HepG2 (cell line): ENCODE results near the gene DLG2. TPM values are rescaled to one million over a fixed set of nuclear protein-coding genes. Genes with fewer than 3 reads are reported as not detected.

ENCODE experiments used
- ATAC-seq: fragments of 200-7000 bp; cut with Tn5 transposase; 3 replicates; pipeline ENCODE4 v1.9.1; 2020; ENCODE audit warnings: mild to moderate bottlenecking, moderate library complexity
- BruUV-seq: library from RNA; stranded (reverse); fragments of 400-500 nt; replicated peaks from 2 replicates; lab custom pipeline; 2021; lab: Mats Ljungman, UMichigan
- CTCF ChIA-PET: fragments of 300-600 bp; formaldehyde crosslinking; extraction: SDS; loops from one replicate; lab custom pipeline; 2021; ENCODE audit warnings: low total read pairs, inconsistent platforms, low intra/inter-chr PET ratio; lab: Yijun Ruan, JAX
- POLR2A ChIA-PET: fragments of 350-600 bp; sonication (Branson Sonifier 250); formaldehyde crosslinking; loops from one replicate; lab custom pipeline; 2020; ENCODE audit warnings: antibody characterized with exemption, inconsistent platforms; lab: Yijun Ruan, JAX
- DNase-seq: peaks from one replicate; pipeline ENCODE4 v3.0.0-alpha.2; 2015; ENCODE audit warnings: low spot score
- FAIRE-seq: peaks from 3 replicates; lab custom pipeline; 2011; peaks lifted over from hg19 to GRCh38; lab: Jason Lieb, UNC
- H2AFZ ChIP-seq: one replicate; pipeline ENCODE4 v1.6.1; 2011; ENCODE audit warnings: low read length, inconsistent platforms
- H3K27ac ChIP-seq: fragments of 300-600 bp; 3 replicates; pipeline ENCODE4 v1.8.0; 2011; ENCODE audit warnings: mixed run types, mild to moderate bottlenecking, mixed read lengths, low read length, inconsistent platforms; ENCODE audit not compliant: insufficient read depth; ENCODE audit errors: extremely low read length
- H3K27me3 ChIP-seq, 2 experiments: fragments of 200-600 bp in 1 of 2; 2 replicates in 1 of 2; 3 replicates in 1 of 2; pipeline versions ENCODE4 v1.6.0 to v1.8.0; 2011; ENCODE audit warnings: low read length in 2 of 2, mild to moderate bottlenecking in 2 of 2, moderate library complexity in 2 of 2, inconsistent platforms in 1 of 2; ENCODE audit not compliant: insufficient read depth in 2 of 2, control insufficient read depth in 1 of 2
- H3K36me3 ChIP-seq, 2 experiments: fragments of 200-600 bp in 1 of 2; replicated peaks in 1 of 2; 2 replicates in 1 of 2; 3 replicates in 1 of 2; pipeline versions ENCODE4 v1.5.1 to v1.8.0; 2011; ENCODE audit warnings: low read length in 2 of 2, inconsistent platforms in 1 of 2; ENCODE audit not compliant: insufficient read depth in 2 of 2, control insufficient read depth in 1 of 2
- H3K4me1 ChIP-seq: 2 replicates; pipeline ENCODE4 v1.5.1; 2012; ENCODE audit warnings: low read length, inconsistent platforms; ENCODE audit not compliant: insufficient read depth
- H3K4me2 ChIP-seq: 2 replicates; pipeline ENCODE4 v1.6.0; 2011; ENCODE audit warnings: low read depth, low read length, inconsistent platforms
- H3K4me3 ChIP-seq, 3 experiments: fragments of 200-600 bp in 1 of 3; sonication (generic), shearing (Covaris generic) in 1 of 3; replicated peaks in 1 of 3; 2 replicates each; pipeline ENCODE4 v1.5.1; 2011 to 2016; ENCODE audit warnings: low read length in 3 of 3, inconsistent platforms in 2 of 3, low read depth in 2 of 3, mild to moderate bottlenecking in 2 of 3, control low read depth in 1 of 3, mixed read lengths in 1 of 3; ENCODE audit not compliant: insufficient read depth in 1 of 3
- H3K79me2 ChIP-seq: one replicate; pipeline ENCODE4 v1.6.1; 2011; ENCODE audit warnings: low read length, inconsistent platforms; ENCODE audit not compliant: insufficient read depth
- H3K9ac ChIP-seq: 2 replicates; pipeline ENCODE4 v1.6.0; 2011; ENCODE audit warnings: mild to moderate bottlenecking, low read depth, low read length, inconsistent platforms; ENCODE audit not compliant: insufficient read depth
- H3K9me3 ChIP-seq: 2 replicates; pipeline ENCODE4 v1.5.1; 2012; ENCODE audit warnings: mild to moderate bottlenecking, low read length
- H4K20me1 ChIP-seq: 2 replicates; pipeline ENCODE4 v1.6.0; 2011; ENCODE audit warnings: inconsistent platforms, mild to moderate bottlenecking, low read length, moderate library complexity; ENCODE audit not compliant: insufficient read depth
- CENPT ChIP-seq: sonication (generic); formaldehyde crosslinking; IDR thresholded peaks from 2 replicates; pipeline ENCODE4 v1.8.0; 2022; ENCODE audit warnings: low read depth, mild to moderate bottlenecking, moderate library complexity, missing genetic modification reagents
- HNF4G ChIP-seq, 2 experiments: sonication (generic) in 1 of 2; formaldehyde crosslinking in 1 of 2; IDR thresholded peaks; 2 replicates each; pipeline versions ENCODE4 v1.4.0 to v1.6.1; 2011 to 2020; ENCODE audit warnings: borderline replicate concordance in 2 of 2, low read depth in 2 of 2, mild to moderate bottlenecking in 2 of 2, low read length in 1 of 2, missing genetic modification reagents in 1 of 2, moderate library complexity in 1 of 2
- PHF5A ChIP-seq: IDR thresholded peaks from one replicate; pipeline ENCODE4 v1.6.1; 2018; ENCODE audit warnings: low read depth, missing genetic modification reagents; ENCODE audit not compliant: unreplicated experiment
- SIN3B ChIP-seq: fragments of 150-350 bp; IDR thresholded peaks from 2 replicates; pipeline ENCODE4 v1.6.1; 2014; ENCODE audit warnings: low read length
- UBTF ChIP-seq: sonication (generic); formaldehyde crosslinking; IDR thresholded peaks from 2 replicates; pipeline ENCODE4 v1.4.0; 2020; ENCODE audit warnings: mild to moderate bottlenecking, missing genetic modification reagents
- ZBTB21 ChIP-seq: sonication (generic); formaldehyde crosslinking; IDR thresholded peaks from 2 replicates; pipeline ENCODE4 v1.4.0; 2020; ENCODE audit warnings: missing genetic modification reagents
- ZNF276 ChIP-seq: sonication (generic); formaldehyde crosslinking; IDR thresholded peaks from 2 replicates; pipeline ENCODE4 v1.4.0; 2020; ENCODE audit warnings: mild to moderate bottlenecking, low read depth, missing genetic modification reagents
- WGBS: methylation state at CpG from one replicate; pipeline ENCODE4 v1.1.6; 2017; ENCODE audit warnings: low lambda C conversion rate; 5-methylcytosine and 5-hydroxymethylcytosine counted together
- in situ Hi-C: cut with HindIII; loops from 2 replicates; pipeline ENCODE4 v1.10.0; 2017; ENCODE audit warnings: low pct_unique_long_range_greater_than_20kb; ENCODE audit not compliant: extremely low pct_ligation_motif_present
- intact Hi-C: fragments of 100-400 bp; cut with micrococcal nuclease; formaldehyde crosslinking; loops from one replicate; pipeline ENCODE4 v1.10.0; 2022; ENCODE audit not compliant: unreplicated experiment
- polyA plus RNA-seq, 8 experiments: library from polyadenylated mRNA; depleted of rRNA in 3 of 8; stranded (reverse) in 7 of 8; unstranded in 1 of 8; fragments of >200 nt; fragmentation: Illumina TruSeq in 4 of 8; extraction: Trizol in 4 of 8; gene quantifications; 2 replicates each; pipeline versions ENCODE4 v1.2.1 to v1.2.3, GENCODE V29; 2011 to 2016; ENCODE audit warnings: low read depth in 4 of 8, missing spikeins in 1 of 8, mixed read lengths in 1 of 8; ENCODE audit not compliant: insufficient read depth in 1 of 8
- total RNA-seq, 5 experiments: library from RNA; depleted of rRNA; stranded (reverse); fragments of >200 nt; fragmentation: Illumina TruSeq; extraction: Trizol; gene quantifications; 2 replicates each; pipeline ENCODE4 v1.2.3, GENCODE V29; 2016; ENCODE audit warnings: low read depth in 1 of 5
- TF ChIP-seq, protein P1 (sequence below): IDR thresholded peaks from 2 replicates; pipeline ENCODE4 v1.6.1; 2016; ENCODE audit warnings: mild to moderate bottlenecking, missing biosample characterization, missing genetic modification reagents
- TF ChIP-seq, protein P2 (sequence below): sonication (generic); formaldehyde crosslinking; IDR thresholded peaks from 2 replicates; pipeline ENCODE4 v1.9.0; 2021; ENCODE audit warnings: mild to moderate bottlenecking, missing genetic modification reagents
- TF ChIP-seq, protein P3 (sequence below): sonication (generic); formaldehyde crosslinking; IDR thresholded peaks from 2 replicates; pipeline ENCODE4 v1.4.0; 2020; ENCODE audit warnings: mild to moderate bottlenecking, missing genetic modification reagents

Gene DLG2
- total and polyA plus RNA-seq, 2 of the 13 experiments (the other 11 are each of a cell fraction or from before 2014, with no cell fraction given): 0.46 to 1.0 TPM

GRCh38 chr11:83941050-83941449 lies 1686.1 kb downstream of the DLG2 start:
- Histone ChIP-seq H3K4me2 (no peak overlapping the region), H3K4me3 (no peak overlapping the region), H4K20me1 (no peaks in the 10 kb centered on the region), H3K9ac (no peak overlapping the region), H3K36me3 (no peaks in the 10 kb centered on the region), H3K27me3 (no peaks in the 10 kb centered on the region), H3K4me1 (0 out of 2 replicates have a peak, but pooled peaks cover 5% of the 10 kb centered on the region), H3K27ac (no peak overlapping the region), H2AFZ (no peak overlapping the region), H3K9me3 (no peaks in the 10 kb centered on the region), H3K79me2 (no peaks in the 10 kb centered on the region)
- no peak for ATAC-seq
- no peak for DNase-seq
- POLR2A ChIA-PET: no interaction called here
- CTCF ChIA-PET: no interaction called here
- no peak for FAIRE-seq
- in situ Hi-C loops (no loop called here), intact Hi-C loops (no loop called here)
- WGBS: 4% methylated on average over 1 of the region's 1 CpG
- no TSS peak for BruUV-seq
- TF ChIP-seq ZBTB21 (CRISPR knock-in tag) (no peak), PHF5A (CRISPR knock-in tag) (no peak), SIN3B (no peak), HNF4G (IDR thresholded peaks at IDR 0.05; ENCODE audit: borderline replicate concordance, low read depth, low read length) (no peak), HNF4G (CRISPR knock-in tag; IDR thresholded peaks at IDR 0.05; ENCODE audit: borderline replicate concordance, low read depth) (no peak), ZNF276 (no peak), UBTF (CRISPR knock-in tag) (no peak), CENPT (CRISPR knock-in tag) (no peak)
- TF ChIP-seq, protein P1, sequence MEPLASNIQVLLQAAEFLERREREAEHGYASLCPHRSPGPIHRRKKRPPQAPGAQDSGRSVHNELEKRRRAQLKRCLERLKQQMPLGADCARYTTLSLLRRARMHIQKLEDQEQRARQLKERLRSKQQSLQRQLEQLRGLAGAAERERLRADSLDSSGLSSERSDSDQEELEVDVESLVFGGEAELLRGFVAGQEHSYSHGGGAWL: no peak
- TF ChIP-seq, protein P2, sequence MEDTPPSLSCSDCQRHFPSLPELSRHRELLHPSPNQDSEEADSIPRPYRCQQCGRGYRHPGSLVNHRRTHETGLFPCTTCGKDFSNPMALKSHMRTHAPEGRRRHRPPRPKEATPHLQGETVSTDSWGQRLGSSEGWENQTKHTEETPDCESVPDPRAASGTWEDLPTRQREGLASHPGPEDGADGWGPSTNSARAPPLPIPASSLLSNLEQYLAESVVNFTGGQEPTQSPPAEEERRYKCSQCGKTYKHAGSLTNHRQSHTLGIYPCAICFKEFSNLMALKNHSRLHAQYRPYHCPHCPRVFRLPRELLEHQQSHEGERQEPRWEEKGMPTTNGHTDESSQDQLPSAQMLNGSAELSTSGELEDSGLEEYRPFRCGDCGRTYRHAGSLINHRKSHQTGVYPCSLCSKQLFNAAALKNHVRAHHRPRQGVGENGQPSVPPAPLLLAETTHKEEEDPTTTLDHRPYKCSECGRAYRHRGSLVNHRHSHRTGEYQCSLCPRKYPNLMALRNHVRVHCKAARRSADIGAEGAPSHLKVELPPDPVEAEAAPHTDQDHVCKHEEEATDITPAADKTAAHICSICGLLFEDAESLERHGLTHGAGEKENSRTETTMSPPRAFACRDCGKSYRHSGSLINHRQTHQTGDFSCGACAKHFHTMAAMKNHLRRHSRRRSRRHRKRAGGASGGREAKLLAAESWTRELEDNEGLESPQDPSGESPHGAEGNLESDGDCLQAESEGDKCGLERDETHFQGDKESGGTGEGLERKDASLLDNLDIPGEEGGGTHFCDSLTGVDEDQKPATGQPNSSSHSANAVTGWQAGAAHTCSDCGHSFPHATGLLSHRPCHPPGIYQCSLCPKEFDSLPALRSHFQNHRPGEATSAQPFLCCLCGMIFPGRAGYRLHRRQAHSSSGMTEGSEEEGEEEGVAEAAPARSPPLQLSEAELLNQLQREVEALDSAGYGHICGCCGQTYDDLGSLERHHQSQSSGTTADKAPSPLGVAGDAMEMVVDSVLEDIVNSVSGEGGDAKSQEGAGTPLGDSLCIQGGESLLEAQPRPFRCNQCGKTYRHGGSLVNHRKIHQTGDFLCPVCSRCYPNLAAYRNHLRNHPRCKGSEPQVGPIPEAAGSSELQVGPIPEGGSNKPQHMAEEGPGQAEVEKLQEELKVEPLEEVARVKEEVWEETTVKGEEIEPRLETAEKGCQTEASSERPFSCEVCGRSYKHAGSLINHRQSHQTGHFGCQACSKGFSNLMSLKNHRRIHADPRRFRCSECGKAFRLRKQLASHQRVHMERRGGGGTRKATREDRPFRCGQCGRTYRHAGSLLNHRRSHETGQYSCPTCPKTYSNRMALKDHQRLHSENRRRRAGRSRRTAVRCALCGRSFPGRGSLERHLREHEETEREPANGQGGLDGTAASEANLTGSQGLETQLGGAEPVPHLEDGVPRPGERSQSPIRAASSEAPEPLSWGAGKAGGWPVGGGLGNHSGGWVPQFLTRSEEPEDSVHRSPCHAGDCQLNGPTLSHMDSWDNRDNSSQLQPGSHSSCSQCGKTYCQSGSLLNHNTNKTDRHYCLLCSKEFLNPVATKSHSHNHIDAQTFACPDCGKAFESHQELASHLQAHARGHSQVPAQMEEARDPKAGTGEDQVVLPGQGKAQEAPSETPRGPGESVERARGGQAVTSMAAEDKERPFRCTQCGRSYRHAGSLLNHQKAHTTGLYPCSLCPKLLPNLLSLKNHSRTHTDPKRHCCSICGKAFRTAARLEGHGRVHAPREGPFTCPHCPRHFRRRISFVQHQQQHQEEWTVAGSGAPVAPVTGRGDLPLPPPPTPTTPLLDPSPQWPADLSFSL: no peak
- TF ChIP-seq, protein P3, sequence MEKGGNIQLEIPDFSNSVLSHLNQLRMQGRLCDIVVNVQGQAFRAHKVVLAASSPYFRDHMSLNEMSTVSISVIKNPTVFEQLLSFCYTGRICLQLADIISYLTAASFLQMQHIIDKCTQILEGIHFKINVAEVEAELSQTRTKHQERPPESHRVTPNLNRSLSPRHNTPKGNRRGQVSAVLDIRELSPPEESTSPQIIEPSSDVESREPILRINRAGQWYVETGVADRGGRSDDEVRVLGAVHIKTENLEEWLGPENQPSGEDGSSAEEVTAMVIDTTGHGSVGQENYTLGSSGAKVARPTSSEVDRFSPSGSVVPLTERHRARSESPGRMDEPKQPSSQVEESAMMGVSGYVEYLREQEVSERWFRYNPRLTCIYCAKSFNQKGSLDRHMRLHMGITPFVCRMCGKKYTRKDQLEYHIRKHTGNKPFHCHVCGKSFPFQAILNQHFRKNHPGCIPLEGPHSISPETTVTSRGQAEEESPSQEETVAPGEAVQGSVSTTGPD: no peak
